ENCODE results near the gene FEM1C.

The FEM1C gene

GRCh38 chr5:115557667-115558387 lies 13.3 kb upstream of the FEM1C start:
- DNase-seq: no peak

- DNase-seq: no peak
Observed at GRCh38 chr5:115556276-115556675, 11.7 kb upstream of the FEM1C start.

- DNase-seq: no peak
Observed at GRCh38 chr5:115555084-115555633, 10.6 kb upstream of the FEM1C start.

- no peak for DNase-seq
Observed at GRCh38 chr5:115553082-115553481, 8.5 kb upstream of the FEM1C start.

- DNase-seq: no peak
Observed at GRCh38 chr5:115551415-115551814, 6.8 kb upstream of the FEM1C start.

GRCh38 chr5:115549154-115549553 lies 4.6 kb upstream of the FEM1C start:
- no peak for DNase-seq

- no peak for DNase-seq
Observed at GRCh38 chr5:115548683-115549082, 4.1 kb upstream of the FEM1C start.

- DNase-seq: no peak
Observed at GRCh38 chr5:115545351-115545882, 842 bp upstream of the FEM1C start.

- peak in 11 of 14 donors; percentile 49 to 81 (median 70) for DNase-seq
Observed at GRCh38 chr5:115544043-115544435, 536 bp downstream of the FEM1C start.

- DNase-seq: peak in 1 of 14 donors; percentile 60
Observed at GRCh38 chr5:115543365-115544042, 1.1 kb downstream of the FEM1C start.

GRCh38 chr5:115542651-115543364 lies 1.8 kb downstream of the FEM1C start:
- peak in 4 of 14 donors; percentile 2 to 36 (median 24) for DNase-seq

GRCh38 chr5:115542086-115542485 lies 2.5 kb downstream of the FEM1C start:
- no peak for DNase-seq

GRCh38 chr5:115541611-115542010 lies 3.0 kb downstream of the FEM1C start:
- DNase-seq: peak in 1 of 14 donors; percentile 16

- no peak for DNase-seq
Observed at GRCh38 chr5:115535479-115536035, 9.0 kb downstream of the FEM1C start.

GRCh38 chr5:115532517-115532916 lies 12.1 kb downstream of the FEM1C start:
- no peak for DNase-seq

GRCh38 chr5:115531787-115532367 lies 12.7 kb downstream of the FEM1C start:
- DNase-seq: no peak

- no peak for DNase-seq
Observed at GRCh38 chr5:115531380-115531779, 13.2 kb downstream of the FEM1C start.

GRCh38 chr5:115530426-115530825 lies 14.1 kb downstream of the FEM1C start:
- peak in 1 of 14 donors; percentile 23 for DNase-seq

GRCh38 chr5:115526604-115527003 lies 18.0 kb downstream of the FEM1C start:
- DNase-seq: no peak

GRCh38 chr5:115524199-115524847 lies 20.3 kb downstream of the FEM1C start:
- no peak for DNase-seq

- DNase-seq: no peak
Observed at GRCh38 chr5:115522832-115523403, 21.7 kb downstream of the FEM1C start.

Data from C1 segment of cervical spinal cord (tissue), 14 donors.